HL-60 (cell line): ENCODE data around the gene PTMA.

Source experiments
- POLR2AphosphoS5 ChIP-seq: IDR thresholded peaks from 2 replicates; pipeline ENCODE4 v1.6.1; 2012; ENCODE audit warnings: low read depth
- TF ChIP-seq, protein P1 (sequence below): IDR thresholded peaks from one replicate; pipeline ENCODE4 v1.5.1; 2011; ENCODE audit warnings: low read length, control low read depth, inconsistent platforms; ENCODE audit not compliant: insufficient read depth

DNA sequence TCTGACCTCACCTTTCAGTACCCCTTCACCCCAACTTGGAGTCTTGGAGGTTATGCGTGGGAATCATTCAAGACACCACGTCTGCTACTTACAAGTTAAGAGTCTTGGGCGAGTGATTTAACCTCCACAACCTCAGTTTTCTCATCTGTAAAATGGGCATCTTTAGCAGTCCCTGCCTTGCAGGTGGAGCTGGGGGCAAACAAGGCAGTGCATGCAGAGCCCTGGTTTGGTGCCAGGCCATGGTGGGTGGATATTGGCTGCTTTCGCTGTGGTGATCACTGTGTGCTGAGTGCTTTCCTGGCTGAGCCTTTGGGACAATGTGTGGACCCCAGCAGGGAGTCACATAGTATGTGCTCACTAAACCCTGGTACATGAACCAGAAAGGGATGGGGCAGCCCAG, 20.4 kb upstream of the PTMA start:
- TF ChIP-seq, protein P1, sequence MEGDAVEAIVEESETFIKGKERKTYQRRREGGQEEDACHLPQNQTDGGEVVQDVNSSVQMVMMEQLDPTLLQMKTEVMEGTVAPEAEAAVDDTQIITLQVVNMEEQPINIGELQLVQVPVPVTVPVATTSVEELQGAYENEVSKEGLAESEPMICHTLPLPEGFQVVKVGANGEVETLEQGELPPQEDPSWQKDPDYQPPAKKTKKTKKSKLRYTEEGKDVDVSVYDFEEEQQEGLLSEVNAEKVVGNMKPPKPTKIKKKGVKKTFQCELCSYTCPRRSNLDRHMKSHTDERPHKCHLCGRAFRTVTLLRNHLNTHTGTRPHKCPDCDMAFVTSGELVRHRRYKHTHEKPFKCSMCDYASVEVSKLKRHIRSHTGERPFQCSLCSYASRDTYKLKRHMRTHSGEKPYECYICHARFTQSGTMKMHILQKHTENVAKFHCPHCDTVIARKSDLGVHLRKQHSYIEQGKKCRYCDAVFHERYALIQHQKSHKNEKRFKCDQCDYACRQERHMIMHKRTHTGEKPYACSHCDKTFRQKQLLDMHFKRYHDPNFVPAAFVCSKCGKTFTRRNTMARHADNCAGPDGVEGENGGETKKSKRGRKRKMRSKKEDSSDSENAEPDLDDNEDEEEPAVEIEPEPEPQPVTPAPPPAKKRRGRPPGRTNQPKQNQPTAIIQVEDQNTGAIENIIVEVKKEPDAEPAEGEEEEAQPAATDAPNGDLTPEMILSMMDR, result no peak
- TF ChIP-seq POLR2AphosphoS5, result no peak
